SK-N-MC (cell line): ENCODE measurements around the gene CCDC3.

Source experiments
- EZH2 ChIP-seq: fragments of 200-600 bp; sonication (generic); IDR thresholded peaks from one replicate; pipeline ENCODE4 v1.6.1; 2017; ENCODE audit warnings: antibody characterized with exemption
- POLR2AphosphoS5 ChIP-seq: IDR thresholded peaks from 2 replicates; pipeline ENCODE4 v1.6.1; 2012; ENCODE audit warnings: mild to moderate bottlenecking, low read depth, low read length, borderline replicate concordance

GRCh38 chr10:13047529-13048206 is 46.2 kb upstream of the CCDC3 start:
- no peak for TF ChIP-seq EZH2
- no peak for TF ChIP-seq POLR2AphosphoS5
